Measurements from ENCODE around the gene LYRM4.

Gene LYRM4

GRCh38 chr6:5190507-5190906, 70.2 kb downstream of the LYRM4 start:
- Mint-ChIP-seq H3K27me3 (no peaks in the 10 kb centered on the region), H3K36me3 (peaks cover 25% of the 10 kb centered on the region), H3K4me3 (no peak overlapping the region), H3K9me3 (no peaks in the 10 kb centered on the region), H3K27ac (no peak overlapping the region), H3K4me1 (no peaks in the 10 kb centered on the region)
- ATAC-seq: no peak

- no peaks in the 10 kb centered on the region for H3K27me3 Mint-ChIP-seq
- H3K36me3 Mint-ChIP-seq: peaks cover 31% of the 10 kb centered on the region
- H3K4me3 Mint-ChIP-seq: no peak overlapping the region
- ATAC-seq: no peak
- H3K9me3 Mint-ChIP-seq: no peaks in the 10 kb centered on the region
- no peaks in the 10 kb centered on the region for H3K4me1 Mint-ChIP-seq
- no peak overlapping the region for H3K27ac Mint-ChIP-seq
Measured at GRCh38 chr6:5188646-5189045, 72.1 kb downstream of the LYRM4 start.

DNA sequence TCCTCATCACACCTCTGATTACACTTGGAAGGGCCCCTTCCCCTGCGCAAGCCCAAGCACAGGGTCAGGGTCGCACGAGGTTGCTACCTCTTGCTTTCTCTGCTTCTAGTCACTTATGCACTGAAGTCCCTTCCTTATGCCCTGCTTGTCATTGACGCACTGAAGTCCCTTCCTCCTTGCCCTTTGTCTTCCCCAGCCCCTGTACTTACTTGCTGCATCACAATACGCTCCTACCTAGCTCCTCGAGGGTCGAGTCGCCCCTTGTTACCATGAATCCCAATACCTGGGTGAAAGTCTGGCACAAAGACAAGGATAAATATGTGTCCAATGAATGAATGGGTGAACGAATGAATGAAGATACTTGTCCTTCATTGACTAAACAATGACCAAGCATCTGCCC, 75.9 kb downstream of the LYRM4 start:
- Mint-ChIP-seq H3K27ac (no peak overlapping the region), H3K27me3 (no peaks in the 10 kb centered on the region), H3K4me1 (no peaks in the 10 kb centered on the region), H3K36me3 (peaks cover 42% of the 10 kb centered on the region), H3K4me3 (no peak overlapping the region), H3K9me3 (no peaks in the 10 kb centered on the region)
- ATAC-seq: no peak

DNA sequence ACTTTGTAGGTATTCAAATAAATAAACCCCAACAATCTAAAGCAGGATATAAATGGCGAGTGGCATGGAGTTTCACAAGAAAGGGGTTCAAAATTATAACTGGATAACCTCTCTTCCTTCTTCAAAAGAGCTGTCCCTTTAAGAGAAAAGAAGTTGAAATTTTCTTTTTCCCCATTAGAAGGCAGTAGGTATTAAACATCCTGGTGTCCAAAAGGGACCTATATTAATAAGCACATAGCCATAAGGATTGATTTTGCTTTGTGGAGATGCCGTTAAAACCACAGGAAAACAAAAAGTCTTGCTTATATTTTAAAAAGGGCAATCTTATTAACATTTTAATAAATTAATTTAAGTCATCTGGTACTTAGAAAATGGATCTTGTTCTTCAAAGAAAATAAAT, 76.5 kb downstream of the LYRM4 start:
- H3K27me3 Mint-ChIP-seq: no peaks in the 10 kb centered on the region
- peaks cover 42% of the 10 kb centered on the region for H3K36me3 Mint-ChIP-seq
- H3K4me1 Mint-ChIP-seq: peaks cover 4% of the 10 kb centered on the region
- H3K27ac Mint-ChIP-seq: no peak overlapping the region
- no peak overlapping the region for H3K4me3 Mint-ChIP-seq
- no peaks in the 10 kb centered on the region for H3K9me3 Mint-ChIP-seq
- ATAC-seq: no peak

GRCh38 chr6:5181510-5182317, 79.0 kb downstream of the LYRM4 start:
- Mint-ChIP-seq H3K4me3 (no peak overlapping the region), H3K27ac (no peak overlapping the region), H3K36me3 (peaks cover 34% of the 10 kb centered on the region), H3K9me3 (no peaks in the 10 kb centered on the region), H3K27me3 (no peaks in the 10 kb centered on the region), H3K4me1 (peaks cover 7% of the 10 kb centered on the region)
- ATAC-seq: no peak

DNA sequence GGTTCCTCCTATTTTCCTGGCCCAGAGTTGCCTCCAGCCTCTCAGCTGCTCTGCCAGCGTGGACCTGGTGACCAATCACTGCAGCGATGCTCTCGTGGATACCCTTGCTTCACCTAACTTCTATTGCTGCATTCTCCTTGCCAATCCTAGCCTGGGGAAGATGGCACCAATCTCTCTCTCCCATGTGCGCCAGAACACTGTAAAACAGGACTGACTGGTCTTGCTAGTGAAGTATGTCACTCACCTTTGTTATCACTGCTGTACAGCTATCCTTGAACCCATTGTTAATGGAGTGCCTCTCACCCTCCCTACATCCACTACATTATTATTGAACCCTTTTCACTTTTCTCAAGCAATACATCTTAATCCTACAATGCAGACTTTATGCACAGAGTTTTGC, 80.1 kb downstream of the LYRM4 start:
- H3K9me3 Mint-ChIP-seq: no peaks in the 10 kb centered on the region
- peaks cover 13% of the 10 kb centered on the region for H3K4me1 Mint-ChIP-seq
- no peaks in the 10 kb centered on the region for H3K27me3 Mint-ChIP-seq
- H3K4me3 Mint-ChIP-seq: no peak overlapping the region
- no peak for ATAC-seq
- H3K36me3 Mint-ChIP-seq: peaks cover 23% of the 10 kb centered on the region
- no peak overlapping the region for H3K27ac Mint-ChIP-seq

GRCh38 chr6:5179917-5180316, 80.8 kb downstream of the LYRM4 start:
- Mint-ChIP-seq H3K27me3 (no peaks in the 10 kb centered on the region), H3K9me3 (no peaks in the 10 kb centered on the region), H3K27ac (no peak overlapping the region), H3K4me1 (peaks cover 20% of the 10 kb centered on the region), H3K36me3 (peaks cover 16% of the 10 kb centered on the region), H3K4me3 (no peak overlapping the region)
- no peak for ATAC-seq

DNA sequence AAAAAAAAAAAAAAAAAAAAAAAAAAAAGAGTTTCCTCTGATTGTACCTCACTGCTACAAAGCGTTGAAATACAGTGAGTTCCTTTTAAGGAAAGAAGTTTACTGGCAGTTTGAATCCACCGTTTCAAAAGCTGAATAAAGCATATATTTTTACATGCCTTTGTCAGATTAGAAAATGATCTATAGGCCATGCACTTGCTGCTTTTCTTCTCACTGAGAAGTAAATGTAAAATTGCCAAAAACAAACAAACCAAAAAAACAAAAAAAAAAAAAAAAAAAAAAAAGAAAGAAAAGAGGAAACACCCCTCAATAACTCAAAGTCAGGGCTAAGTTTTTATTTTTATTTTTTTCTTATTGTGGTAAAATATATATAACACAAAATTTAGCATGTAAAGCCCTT, 81.9 kb downstream of the LYRM4 start:
- Mint-ChIP-seq H3K27me3 (no peaks in the 10 kb centered on the region), H3K4me1 (peaks cover 30% of the 10 kb centered on the region), H3K4me3 (no peak overlapping the region), H3K27ac (no peak overlapping the region), H3K9me3 (no peaks in the 10 kb centered on the region), H3K36me3 (peaks cover 15% of the 10 kb centered on the region)
- ATAC-seq: no peak

DNA sequence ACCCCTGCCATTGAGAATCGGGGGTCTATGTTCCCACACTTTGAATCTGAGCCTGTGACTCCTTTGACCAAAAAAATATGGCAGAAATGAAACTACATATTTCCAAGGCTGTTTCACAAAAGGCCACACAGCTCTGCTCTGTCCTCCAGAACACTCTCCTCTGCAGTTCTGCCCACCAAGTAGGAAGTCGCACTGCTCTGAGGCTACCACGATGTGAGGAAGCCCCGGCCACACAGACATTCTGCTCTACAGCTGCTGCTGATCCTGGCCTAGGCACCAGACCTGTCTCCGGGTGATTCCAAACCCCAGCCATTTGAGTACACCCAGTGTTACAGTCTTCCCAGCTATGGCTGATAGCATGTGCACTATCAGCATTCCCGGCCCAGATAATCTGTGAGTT, 85.1 kb downstream of the LYRM4 start:
- Mint-ChIP-seq H3K4me3 (peak overlapping the region; percentile 38), H3K4me1 (peaks cover 40% of the 10 kb centered on the region), H3K9me3 (no peaks in the 10 kb centered on the region), H3K36me3 (peaks cover 3% of the 10 kb centered on the region), H3K27me3 (no peaks in the 10 kb centered on the region), H3K27ac (peak overlapping the region; percentile 97)
- ATAC-seq: peak; percentile 69

DNA sequence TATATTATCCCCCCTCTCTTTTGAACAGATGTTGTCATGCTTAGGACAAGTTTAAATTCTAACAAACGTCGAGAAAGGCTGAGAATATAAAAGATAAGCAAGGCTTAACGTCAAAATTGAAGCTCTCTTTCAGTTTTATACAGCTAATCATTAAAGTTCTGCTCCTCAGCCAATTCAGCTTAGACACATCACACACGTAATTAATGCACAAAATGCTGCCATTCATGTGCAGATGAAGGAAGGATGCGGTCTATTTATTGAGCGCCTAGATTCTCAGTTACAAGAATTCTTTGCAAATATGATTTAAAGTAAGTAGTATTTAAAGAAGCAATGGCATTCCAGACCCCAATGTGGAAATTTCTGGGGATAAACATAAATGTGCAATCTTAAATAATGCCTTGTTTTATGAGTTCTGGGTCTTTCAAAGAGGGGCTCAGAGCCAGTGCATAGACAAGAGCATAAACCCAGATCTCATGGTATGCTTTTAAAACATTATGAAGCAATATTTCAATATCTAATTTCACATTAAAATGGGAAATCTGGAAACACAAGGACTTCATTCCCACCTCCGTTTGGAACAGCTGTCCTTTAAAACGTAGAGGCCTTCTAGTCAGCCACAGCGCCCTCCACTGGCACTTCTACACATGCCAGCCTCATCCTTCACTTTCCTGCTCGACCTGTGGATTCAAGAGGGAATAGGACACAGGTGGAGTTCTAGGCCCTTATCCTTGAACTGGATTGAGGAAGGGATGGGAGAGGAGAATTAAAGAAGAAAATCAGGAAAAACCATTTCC, 85.8 kb downstream of the LYRM4 start:
- H3K4me3 Mint-ChIP-seq: peak overlapping the region; percentile 70
- H3K27me3 Mint-ChIP-seq: no peaks in the 10 kb centered on the region
- no peaks in the 10 kb centered on the region for H3K36me3 Mint-ChIP-seq
- H3K9me3 Mint-ChIP-seq: no peaks in the 10 kb centered on the region
- peak overlapping the region; percentile 97 for H3K27ac Mint-ChIP-seq
- peaks cover 40% of the 10 kb centered on the region for H3K4me1 Mint-ChIP-seq
- no peak for ATAC-seq

DNA sequence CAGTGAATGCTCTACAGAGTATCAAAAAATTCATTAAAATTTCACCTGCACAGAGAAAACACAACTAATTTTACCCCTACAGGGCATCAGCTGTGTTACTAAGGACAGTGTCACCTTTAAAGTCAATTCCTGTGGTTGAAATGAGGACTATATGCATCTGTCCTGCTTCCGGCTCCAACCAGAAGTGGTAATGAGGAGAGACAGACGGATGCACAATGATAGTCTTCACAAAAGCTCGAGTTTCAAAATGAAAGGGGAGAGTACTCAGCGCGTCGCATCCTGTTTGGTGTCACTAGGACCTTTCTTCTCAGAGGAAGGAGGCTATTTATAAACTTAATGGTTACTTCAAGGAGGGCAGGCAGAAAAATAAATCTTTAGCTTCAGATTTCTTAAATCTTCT, 86.5 kb downstream of the LYRM4 start:
- peak overlapping the region; percentile 97 for H3K27ac Mint-ChIP-seq
- H3K27me3 Mint-ChIP-seq: no peaks in the 10 kb centered on the region
- no peaks in the 10 kb centered on the region for H3K36me3 Mint-ChIP-seq

GRCh38 chr6:5173810-5174209, 86.9 kb downstream of the LYRM4 start:
- Mint-ChIP-seq H3K9me3 (no peaks in the 10 kb centered on the region), H3K4me1 (peaks cover 33% of the 10 kb centered on the region), H3K27ac (peak overlapping the region; percentile 97), H3K4me3 (peak overlapping the region; percentile 70), H3K36me3 (no peaks in the 10 kb centered on the region), H3K27me3 (no peaks in the 10 kb centered on the region)
- peak; percentile 74 for ATAC-seq

More for the DNA sequence above, 86.5 kb downstream of the LYRM4 start:
- ATAC-seq: peak; percentile 94
- Mint-ChIP-seq H3K4me3 (peak overlapping the region; percentile 70), H3K9me3 (no peaks in the 10 kb centered on the region), H3K4me1 (peaks cover 37% of the 10 kb centered on the region)

DNA sequence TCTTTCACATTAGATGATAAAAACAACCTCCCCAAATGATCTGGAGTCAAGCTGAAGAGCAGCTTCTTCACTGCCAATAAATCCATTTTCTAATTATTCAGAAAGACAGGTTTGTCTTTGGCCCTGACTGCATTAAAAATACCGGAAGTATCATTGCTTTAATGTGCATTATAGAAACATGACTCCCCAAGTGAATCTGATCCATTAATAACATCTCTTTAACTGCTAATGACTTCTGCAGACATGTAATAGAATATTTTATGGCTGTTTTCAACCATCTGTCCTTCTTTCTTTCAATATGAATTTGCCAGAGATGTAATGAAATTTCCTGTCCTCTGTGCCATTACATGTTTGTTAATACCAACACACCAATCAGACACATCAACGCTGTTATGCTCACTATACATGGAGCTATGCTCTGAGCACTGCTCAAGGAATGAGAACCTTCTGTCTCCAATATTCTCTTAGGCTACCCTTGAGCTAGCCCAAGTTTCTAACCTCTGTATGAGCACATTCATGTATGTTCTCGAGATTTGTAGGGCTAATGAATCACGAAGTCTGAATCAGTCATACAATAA, 87.8 kb downstream of the LYRM4 start:
- Mint-ChIP-seq H3K4me1 (peaks cover 33% of the 10 kb centered on the region), H3K4me3 (no peak overlapping the region)

GRCh38 chr6:5172041-5172653, 88.6 kb downstream of the LYRM4 start:
- Mint-ChIP-seq H3K4me3 (no peak overlapping the region), H3K36me3 (peaks cover 11% of the 10 kb centered on the region), H3K9me3 (no peaks in the 10 kb centered on the region), H3K27me3 (no peaks in the 10 kb centered on the region), H3K27ac (peak overlapping the region; percentile 97), H3K4me1 (peaks cover 33% of the 10 kb centered on the region)
- no peak for ATAC-seq

More for the DNA sequence above, 87.8 kb downstream of the LYRM4 start:
- Mint-ChIP-seq H3K27me3 (no peaks in the 10 kb centered on the region), H3K9me3 (no peaks in the 10 kb centered on the region), H3K36me3 (peaks cover 6% of the 10 kb centered on the region), H3K27ac (peak overlapping the region; percentile 97)
- no peak for ATAC-seq

- ATAC-seq: no peak
Measured at GRCh38 chr6:5167501-5167900, 93.2 kb downstream of the LYRM4 start.

More at GRCh38 chr6:5167501-5167900, 93.2 kb downstream of the LYRM4 start:
- no peak overlapping the region for H3K27ac Mint-ChIP-seq
- H3K27me3 Mint-ChIP-seq: no peaks in the 10 kb centered on the region
- H3K4me1 Mint-ChIP-seq: peaks cover under 1% of the 10 kb centered on the region
- no peak overlapping the region for H3K4me3 Mint-ChIP-seq
- H3K9me3 Mint-ChIP-seq: no peaks in the 10 kb centered on the region
- H3K36me3 Mint-ChIP-seq: peaks cover 11% of the 10 kb centered on the region

All from stimulated activated memory B cell treated with anti-CD40 and anti-IgM and Interleukin-4, amounts not matched to agents 10 μg/mL and 1 μg/mL and 100 μg/mL, for 72 hours (primary cell).